GM21825 (cell line): ENCODE measurements around the gene RAG2.

Experiments
- ATAC-seq: cut with Tn5 transposase; IDR thresholded peaks from one replicate; pipeline ENCODE4 v1.9.1; 2021; ENCODE audit warnings: mild to moderate bottlenecking, moderate library complexity; ENCODE audit not compliant: unreplicated experiment

RAG2 gene

DNA sequence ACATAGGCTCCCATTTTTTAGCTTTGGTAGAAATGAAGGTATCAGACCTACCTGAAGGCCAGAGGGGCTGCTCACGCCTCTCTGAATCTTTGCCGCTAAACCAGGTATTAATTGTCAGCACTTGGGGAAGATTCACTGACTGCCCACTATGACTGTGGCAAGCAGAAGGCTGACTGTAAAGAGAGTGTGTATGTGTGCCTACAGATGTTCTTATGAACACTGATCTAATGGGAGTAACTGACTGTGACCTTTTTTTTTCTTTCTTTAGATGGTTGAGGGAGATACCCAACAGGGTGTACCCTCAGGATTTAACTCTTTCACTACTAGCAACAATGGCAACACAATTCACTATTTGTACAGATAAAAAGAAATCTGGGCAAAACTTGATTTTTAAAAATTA is at the start of gene RAG2:
TSS of gene RAG2 (minus strand) at position 186 of the 400 bp plus-strand sequence. CDS start 4,068 bp downstream, outside the sequence.
- no peak for ATAC-seq

DNA sequence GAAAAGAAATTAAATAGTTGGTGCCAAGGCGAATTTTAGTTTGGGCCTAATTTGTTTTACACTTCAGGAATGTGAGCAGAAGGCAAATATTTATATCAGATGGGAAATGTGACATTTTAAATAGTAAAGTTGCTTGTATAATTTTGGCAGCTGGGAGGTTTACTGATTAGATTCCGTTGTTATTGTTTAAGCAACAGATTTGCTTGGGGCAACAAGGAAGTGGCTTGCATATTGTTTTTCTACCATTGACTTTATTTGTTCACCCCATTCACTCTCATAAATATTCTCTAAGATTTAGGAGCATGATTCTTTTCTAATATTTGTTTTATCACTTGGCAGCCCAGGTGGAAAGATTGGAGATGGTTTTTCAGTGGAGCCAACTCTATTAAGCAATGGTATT is 40.5 kb upstream of the RAG2 start:
- ATAC-seq, result no peak

DNA sequence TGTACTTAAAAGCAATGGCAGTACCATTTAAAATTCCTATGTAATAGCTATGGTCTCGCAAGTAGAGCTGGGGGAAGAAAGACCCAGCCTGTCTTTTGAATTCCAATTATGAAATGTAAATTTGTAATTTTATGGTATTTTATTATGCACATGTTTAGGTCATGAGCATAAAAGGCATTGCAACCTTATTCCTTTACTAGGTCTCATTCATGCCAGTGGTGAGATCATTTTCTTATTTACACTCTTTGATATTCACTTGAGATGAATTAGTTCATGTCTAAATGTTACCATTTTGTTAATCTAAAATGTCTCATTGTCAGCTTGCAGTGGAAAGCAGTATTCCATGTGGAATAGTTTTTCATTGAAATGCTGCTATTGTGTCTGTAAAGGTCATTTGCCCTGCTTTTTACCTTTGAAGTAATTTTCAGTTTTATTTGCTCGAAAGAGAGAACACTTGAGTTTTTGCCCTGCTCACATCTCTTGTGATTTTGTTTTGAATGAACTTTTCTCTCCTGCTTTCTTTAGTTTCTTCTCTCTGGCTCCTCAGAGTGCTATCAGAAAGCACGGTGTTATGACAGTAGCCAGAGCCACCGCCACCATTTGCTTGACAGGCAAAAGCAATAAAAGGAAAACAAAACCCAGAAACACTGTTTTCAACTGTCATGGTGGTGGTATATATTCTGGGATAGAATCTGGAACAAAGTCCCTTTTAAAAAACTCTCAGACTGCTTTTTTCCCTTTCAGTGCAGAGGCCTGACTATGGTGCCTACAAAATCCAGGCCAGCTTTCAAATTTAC is 37.2 kb upstream of the RAG2 start:
- ATAC-seq, result no peak

DNA sequence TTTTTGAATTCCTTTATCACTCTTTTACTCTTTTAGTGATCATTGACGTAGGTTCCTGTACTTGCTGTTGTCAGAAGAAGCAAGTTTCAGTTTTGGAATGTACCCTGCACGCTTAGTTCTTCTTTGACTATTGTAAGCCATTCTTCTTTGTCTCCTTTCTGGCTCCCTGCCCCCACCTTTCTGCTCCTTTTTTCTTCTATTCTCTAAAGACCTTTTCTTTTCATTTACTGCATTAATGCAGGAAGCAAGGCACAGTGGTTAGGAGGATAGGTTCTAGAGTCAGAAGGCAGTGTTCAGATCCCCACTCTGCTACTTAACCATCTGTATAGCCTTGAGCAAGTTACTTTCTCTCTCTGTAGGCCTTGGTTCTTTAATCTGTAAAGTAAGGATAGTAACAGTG is 33.7 kb upstream of the RAG2 start:
- ATAC-seq, result no peak

DNA sequence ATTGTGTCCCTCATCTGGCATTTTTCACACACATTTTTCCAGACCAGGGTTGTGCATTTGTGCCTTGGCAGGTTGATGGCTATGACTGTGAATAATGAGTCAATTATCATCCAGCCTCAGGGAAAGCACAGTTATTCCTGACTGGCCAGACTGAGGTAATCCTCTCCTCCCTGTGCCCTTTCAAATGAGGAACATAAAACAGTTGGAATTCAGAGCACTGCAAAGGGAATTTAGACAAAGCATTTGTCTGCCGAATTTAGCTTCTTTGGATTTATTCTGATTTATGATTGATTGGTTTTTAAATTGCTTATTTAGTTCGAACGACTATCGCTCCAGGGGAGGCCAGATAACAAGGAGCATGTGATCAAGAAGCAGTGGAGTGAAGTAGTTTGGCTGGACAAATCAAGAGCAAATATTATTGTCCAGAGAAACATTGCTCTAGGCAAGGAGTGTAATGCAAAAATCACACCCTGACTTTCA is 30.8 kb upstream of the RAG2 start:
- no peak for ATAC-seq

DNA sequence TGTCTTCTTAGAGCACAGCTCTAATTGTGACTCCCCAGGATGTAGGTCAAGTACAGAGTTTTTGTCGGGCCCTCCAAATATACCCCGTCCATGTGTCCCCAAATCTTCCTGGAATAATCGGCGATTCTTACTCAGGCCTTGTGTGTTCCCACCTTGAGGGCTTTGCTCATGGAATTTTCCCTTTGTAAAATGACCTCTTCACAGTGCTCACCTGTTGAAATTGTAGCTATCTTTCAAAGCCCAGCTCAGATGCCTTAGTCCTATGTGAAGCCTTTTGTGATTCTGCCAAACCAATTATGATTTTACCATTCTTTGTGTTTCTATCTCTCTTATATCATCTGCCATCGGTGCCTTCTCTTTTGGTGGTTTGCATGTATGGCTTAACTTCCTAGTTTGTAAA is 30.1 kb upstream of the RAG2 start:
- no peak for ATAC-seq

DNA sequence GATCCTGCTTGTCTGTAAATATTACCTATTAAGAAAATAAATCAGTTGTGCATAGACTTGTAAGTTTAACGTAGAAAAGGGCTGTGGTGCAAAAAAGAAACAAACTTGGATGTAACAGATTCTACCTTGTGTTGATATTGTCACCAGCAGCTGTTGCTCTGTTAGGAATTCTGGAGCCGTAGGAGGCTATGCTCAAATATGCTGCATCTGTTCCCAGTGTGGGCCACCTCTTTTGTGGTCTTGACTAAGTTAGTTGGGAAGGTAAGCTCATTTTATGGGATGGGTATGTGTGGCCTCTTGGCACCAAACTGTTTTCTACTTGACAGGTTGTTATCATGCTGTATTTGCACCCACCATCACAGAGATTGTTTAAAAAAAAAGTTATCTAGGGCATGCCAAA is 29.4 kb upstream of the RAG2 start:
- no peak for ATAC-seq

DNA sequence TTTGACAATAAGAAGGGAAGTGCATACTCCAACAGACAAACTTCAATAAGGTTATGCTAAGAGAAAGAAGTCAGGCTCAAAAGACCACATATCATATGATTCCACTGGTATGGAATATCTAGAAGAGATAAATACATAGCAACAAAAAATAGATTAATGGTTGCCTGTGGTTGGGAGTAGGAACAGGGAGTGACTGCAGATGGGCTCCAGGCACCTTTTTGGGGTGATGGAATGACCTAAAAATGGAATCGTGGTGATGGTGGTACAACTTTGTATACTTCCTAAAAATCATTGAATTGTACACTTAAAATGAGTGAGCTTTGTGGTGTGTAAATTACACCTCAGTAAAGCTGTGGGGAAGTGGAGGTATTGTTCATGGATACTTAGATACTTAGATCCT is 29.0 kb upstream of the RAG2 start:
- ATAC-seq, result no peak

DNA sequence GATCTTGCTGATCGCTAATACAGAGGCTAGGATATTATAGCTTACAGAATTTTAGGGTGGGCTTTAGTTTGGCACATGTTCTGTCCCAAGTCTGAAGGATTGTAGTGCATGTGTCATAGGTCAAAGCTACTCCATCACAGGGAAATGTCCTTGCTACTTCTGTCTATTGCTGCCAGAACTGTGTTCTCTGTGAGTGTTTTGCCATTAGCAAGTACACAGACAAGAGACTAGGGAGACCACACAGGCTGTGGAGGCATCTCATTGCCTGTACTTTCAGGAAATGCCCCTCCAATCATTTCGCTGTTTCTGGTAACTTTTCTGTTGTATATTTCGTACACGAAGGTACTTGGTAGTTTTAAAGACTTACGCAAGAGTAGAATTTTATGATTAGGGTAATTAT is 25.5 kb upstream of the RAG2 start:
- no peak for ATAC-seq

DNA sequence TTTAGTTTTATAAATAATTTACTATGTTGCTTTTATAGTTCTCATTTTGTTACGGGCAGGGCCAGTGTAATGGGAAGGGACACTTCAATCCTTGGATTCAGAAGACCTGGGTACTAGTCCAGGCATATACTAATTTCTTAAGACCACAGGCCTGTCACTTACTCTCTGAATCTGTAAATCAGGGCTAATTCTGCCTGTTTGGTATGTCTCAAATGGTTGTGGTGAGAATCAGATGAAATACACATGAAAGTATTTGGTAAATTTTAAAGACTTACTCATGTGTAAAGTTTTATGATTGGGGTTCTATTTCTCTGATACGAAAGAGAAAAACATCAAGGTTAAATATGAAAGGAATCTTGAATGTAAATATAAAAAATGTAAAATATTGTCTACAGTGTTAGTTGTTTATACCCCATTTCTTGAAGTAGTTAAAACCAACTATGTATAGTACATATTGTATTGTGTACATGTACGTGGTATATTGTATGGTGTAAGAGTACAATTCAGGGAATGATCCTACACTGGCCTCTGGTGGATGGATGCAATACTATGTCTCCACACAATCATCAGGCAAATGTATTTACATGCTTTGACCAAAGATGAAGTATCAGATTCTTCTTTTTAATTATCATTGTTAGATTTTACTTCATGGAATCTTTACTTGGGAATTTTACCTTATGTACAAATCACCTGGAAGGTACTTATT is 24.5 kb upstream of the RAG2 start:
- ATAC-seq, result no peak

DNA sequence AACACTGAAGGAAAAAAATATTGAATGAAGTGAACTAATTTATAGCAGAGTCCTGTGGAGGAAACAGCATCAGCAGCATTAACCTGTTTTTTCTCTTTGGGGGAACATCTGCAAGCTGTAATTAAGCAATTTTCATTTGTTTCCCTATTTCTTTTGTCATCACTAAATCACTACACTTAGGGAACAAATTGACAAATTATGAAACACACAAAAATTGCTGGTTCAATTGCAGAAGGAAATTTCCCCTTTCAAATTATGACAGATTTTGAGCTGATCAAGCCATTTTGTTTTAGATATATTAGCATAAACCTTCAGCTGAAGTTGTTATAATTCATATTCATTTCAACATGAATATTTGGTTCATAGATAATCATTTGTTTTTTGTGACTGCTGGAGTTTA is 22.2 kb upstream of the RAG2 start:
- ATAC-seq, result no peak

DNA sequence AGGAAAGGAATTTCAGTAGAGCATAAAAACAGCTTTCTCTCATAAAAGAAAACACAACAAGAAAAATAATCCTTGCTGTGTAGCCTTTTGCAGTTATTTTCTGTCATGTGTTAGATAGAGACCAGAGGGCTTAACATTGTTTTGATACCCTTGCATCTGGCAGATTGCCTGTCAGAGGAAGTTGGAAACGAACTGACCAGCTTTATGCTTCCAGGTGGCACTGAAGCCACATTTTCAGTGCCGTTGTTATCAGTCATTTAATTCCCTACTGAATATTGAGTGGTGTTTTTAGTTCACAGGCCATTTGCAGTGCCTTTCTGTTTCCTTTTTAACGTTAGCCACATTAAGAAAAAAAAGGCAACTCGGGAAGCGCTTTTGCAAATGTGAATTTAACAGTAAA is 21.5 kb upstream of the RAG2 start:
- ATAC-seq, result no peak

DNA sequence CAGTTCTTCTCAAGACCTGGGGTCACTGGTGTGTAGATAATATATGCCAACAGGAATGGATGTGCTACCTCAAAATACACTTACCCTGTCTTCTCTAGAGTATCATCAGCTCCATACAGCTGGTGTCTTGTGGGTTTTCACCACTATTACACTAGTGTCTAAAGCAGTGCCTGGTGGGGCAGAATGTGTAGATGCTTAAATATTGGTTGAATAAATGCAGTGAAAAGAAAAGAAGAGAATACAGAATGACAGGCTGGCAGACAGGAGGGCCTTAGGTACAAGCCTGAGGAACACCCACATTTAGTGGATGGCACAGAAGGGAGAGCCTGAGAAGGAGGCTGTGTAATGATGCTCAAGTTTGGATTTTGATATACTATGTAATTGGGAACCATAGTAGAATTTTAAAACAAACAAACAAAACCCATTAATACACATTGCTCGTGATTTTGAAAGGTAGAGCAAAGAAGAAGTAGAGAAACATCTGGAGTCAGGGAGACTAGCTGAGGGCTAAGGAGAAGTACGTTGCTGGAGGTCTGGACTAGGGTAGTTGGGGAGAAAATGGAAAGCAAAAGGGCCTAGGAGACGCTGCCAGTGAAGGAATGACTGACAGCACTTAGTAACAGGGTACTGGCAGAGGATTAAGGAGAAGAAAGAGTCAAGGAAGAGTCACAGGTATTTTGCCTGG is 20.5 kb upstream of the RAG2 start:
- no peak for ATAC-seq

DNA sequence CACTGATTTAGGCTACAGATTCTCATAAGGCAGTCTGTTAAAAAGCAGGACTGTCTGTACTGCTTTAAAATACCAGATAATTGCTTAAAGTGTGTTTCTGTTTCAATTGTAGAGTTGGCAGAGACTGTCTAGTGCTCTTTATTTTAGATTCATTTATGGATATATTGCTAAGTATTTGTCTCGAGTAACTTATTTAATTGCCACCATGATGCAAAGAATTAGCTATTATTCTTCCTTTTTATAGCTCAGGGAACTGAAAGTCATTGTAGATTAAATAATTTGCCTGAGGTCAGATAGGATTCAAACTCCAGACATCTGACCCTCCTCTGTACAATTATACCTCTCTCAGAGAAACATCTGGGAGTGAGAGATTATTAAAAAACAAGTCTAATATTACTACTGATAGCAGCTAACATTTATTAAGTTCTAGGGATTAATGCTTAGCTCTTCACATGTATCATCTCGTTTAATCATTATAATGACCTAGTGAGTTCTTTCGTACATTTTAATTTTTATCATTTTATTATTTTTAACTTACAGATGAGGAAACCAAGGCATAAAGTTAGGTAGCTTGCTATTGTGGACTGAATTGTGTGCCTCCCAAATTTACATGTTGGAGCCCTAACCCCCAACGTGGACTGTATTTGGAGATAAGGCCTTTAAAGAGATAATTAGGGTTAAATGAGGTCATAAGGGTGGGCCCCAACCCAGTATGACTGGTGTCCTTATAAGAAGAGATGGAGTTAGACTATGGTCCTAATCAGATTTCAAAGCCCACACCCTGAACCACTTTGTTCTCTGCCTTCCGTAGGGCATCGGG is 19.7 kb upstream of the RAG2 start:
- ATAC-seq, result no peak

DNA sequence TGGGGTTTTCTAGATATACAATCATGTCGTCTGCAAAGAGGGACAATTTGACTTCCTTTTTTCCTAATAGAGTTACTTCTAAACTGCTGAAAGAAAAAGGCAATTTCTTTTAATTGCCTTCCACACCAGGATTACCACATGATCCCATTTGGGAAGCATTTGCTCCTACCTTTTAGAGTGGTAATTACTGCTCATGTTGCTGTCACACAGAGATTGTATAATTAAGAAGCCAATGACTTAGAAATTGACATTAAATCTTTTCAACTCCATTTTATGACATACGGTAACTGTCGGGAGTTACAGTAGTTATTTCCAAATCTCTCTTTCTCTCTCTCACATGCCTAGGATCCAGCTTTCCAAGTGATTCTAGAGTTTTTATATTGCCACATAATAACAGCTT is 17.8 kb upstream of the RAG2 start:
- no peak for ATAC-seq

DNA sequence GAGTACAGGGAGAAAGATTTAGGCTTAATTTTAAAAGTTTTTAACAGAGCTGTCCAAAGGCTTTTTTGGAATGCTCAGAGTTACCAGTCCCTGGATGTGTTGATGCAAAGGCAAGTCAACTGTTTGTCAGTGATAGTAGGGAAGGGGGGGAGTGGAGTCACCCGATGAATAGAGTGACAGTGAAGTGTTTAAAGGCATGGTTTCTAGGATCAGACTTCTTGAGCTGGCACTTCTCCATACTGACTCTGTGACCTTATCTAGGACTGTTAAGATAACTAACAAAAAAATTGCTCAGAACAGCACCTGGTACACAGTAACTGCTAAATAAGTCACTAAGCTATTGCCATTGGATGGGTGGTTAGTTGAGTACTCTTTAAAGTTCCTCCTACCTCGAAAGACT is 11.3 kb upstream of the RAG2 start:
- ATAC-seq, result no peak

DNA sequence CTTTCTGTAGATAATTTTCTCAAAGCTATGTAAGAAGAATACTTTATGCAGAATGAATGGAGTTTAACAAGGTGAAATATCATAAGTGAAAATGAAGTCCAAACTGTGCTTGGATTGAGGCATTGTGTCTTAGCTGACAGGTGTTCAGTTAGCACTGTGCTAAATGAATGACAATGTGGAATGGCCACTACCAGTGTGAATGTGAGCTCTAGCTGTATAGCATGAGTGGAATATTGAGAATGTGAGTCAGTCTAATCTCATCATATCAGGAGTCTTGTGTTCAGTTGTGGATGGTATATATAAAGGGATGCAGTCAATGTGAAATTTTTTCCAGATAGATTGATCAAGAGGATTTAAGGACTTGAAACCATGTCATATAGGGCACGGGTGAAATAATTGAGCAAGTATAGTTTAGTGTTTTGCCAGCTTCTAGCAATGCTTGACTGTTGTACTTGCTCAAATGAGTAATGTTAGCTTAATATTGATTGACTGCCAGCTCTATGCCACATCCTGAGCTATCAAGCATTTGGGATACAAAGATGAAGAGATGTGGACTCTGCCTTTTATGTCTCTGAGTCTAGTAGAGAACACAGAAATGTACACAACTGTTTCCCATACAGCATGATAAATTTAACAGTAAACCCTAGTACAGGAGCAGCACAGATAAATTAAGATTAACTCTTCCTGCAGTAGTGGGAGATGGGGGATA is 10.6 kb upstream of the RAG2 start:
- ATAC-seq, result no peak

DNA sequence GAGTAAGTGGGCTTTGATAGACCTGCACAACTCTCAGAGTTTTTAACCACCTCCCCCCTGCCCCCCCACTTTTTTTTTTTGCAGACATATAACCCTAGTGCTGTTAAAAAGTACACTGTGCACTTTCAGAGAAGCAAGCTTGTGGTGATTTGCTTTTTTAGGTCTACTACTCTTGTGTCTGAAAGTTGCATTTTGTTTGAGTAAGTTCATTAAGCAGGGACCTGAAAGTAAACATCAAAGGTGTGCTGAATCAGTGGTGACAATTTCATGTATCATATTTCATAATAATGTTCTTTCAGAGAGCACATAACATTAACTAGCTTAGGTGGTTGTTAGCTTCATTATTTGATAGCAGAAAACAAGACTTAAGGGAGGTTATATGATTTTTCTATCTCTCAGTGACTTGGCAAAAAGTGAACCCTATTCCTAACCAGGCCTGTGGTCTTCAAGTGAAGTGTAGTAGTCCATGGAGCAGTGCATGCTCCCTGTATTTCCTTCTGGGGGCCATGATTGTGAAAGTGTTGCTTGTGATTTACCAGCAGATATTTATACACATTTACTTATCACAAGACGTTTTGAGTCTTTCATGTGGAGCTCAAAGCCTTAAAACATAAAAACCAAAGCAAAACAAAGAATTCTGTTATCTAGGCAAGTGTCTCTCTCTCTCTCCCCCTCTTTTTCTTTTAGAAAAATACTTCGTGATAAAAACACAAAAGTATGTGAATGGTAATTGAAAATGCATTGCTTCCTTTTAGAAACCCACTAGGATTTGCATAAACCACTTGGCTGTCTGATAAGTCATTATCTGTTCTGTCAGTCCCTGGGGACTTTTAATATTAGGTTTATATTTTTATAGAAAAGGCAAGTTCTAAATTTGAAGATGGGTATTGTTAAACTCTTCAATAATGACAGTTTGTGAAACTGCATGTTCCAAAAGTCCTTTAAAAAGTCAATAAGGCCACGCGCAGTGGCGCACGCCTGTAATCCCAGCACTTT is 7.5 kb upstream of the RAG2 start:
- peak; percentile 62 for ATAC-seq

DNA sequence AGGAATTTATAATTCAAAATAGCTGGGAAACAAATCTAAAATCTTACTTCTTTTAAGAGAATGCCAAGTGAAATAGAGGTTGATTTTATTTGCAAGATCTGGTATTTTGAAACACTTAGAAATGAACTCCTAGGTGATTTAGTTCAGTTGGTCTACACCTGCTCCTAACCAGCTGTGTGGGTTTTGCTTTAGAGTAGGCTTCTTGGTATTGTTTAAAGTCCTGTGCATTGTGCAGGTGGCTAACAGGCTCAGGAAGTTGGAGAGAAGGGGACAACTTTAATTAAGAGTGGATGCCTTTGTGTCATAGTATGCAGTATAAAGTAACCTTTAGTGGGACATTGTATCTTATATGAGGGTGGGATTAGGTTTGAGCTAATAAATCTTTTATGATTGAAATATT is 4.1 kb upstream of the RAG2 start:
- no peak for ATAC-seq
